HL-60 (cell line): ENCODE measurements around the gene FRMD8.

Experiments used
- DNase-seq, 2 experiments: peaks; one replicate each; pipeline ENCODE4 v3.0.0-alpha.2; 2010 to 2020; ENCODE audit warnings: low read depth in 1 of 2, low spot score in 1 of 2
- H3K27ac ChIP-seq: fragments of 250-450 bp; sonication (Bioruptor Pico); replicated peaks from 2 replicates; pipeline ENCODE4 v1.5.1; 2020; ENCODE audit warnings: mild to moderate bottlenecking, moderate library complexity
- H3K27me3 ChIP-seq: fragments of 250-450 bp; sonication (Bioruptor Pico); 2 replicates; pipeline ENCODE4 v1.5.1; 2021; ENCODE audit warnings: mild to moderate bottlenecking, moderate library complexity; ENCODE audit not compliant: insufficient read depth, poor library complexity, severe bottlenecking
- H3K4me3 ChIP-seq: replicated peaks from 2 replicates; pipeline ENCODE4 v1.5.1; 2011; ENCODE audit warnings: mild to moderate bottlenecking, control low read depth, low read length; ENCODE audit not compliant: insufficient read depth
- CTCF ChIP-seq: IDR thresholded peaks from one replicate; pipeline ENCODE4 v1.5.1; 2011; ENCODE audit warnings: low read length, control low read depth, inconsistent platforms; ENCODE audit not compliant: insufficient read depth
- GABPA ChIP-seq: IDR thresholded peaks from 2 replicates; pipeline ENCODE4 v1.6.1; 2012; ENCODE audit warnings: low read depth
- POLR2AphosphoS5 ChIP-seq: IDR thresholded peaks from 2 replicates; pipeline ENCODE4 v1.6.1; 2012; ENCODE audit warnings: low read depth
- REST ChIP-seq: IDR thresholded peaks from 2 replicates; pipeline ENCODE4 v1.6.1; 2012; ENCODE audit warnings: low read depth; ENCODE audit not compliant: insufficient replicate concordance
- SPI1 ChIP-seq: IDR thresholded peaks from 2 replicates; pipeline ENCODE4 v1.6.1; 2012; ENCODE audit warnings: low read depth, mild to moderate bottlenecking, borderline replicate concordance

FRMD8 gene

GRCh38 chr11:65390099-65390941, 3.9 kb downstream of the FRMD8 start:
- TF ChIP-seq REST (no peak), GABPA (no peak), POLR2AphosphoS5 (no peak), SPI1 (no peak), CTCF (no peak)
- Histone ChIP-seq H3K27me3 (no peaks in the 10 kb centered on the region), H3K27ac (no peak overlapping the region), H3K4me3 (no peak overlapping the region)
- no peak for DNase-seq

GRCh38 chr11:65390996-65391395, 4.6 kb downstream of the FRMD8 start:
- TF ChIP-seq REST (no peak), CTCF (no peak), POLR2AphosphoS5 (no peak), SPI1 (no peak), GABPA (no peak)
- H3K27ac ChIP-seq: no peak overlapping the region
- H3K4me3 ChIP-seq: no peak overlapping the region
- DNase-seq: no peak
- H3K27me3 ChIP-seq: no peaks in the 10 kb centered on the region

GRCh38 chr11:65392186-65392829, 5.9 kb downstream of the FRMD8 start:
- H3K27ac ChIP-seq: no peak overlapping the region
- H3K27me3 ChIP-seq: no peaks in the 10 kb centered on the region
- no peak overlapping the region for H3K4me3 ChIP-seq
- DNase-seq: no peak
- no peak for TF ChIP-seq GABPA
- TF ChIP-seq REST: no peak
- no peak for TF ChIP-seq POLR2AphosphoS5
- TF ChIP-seq CTCF: no peak
- TF ChIP-seq SPI1: no peak
